ENCODE results near the gene SEH1L. TPM values are rescaled to one million over a fixed set of nuclear protein-coding genes. Genes with fewer than 3 reads are reported as not detected.

The SEH1L gene
- total and polyA plus RNA-seq, 2 donors, result 18.1 to 26.6 TPM

DNA sequence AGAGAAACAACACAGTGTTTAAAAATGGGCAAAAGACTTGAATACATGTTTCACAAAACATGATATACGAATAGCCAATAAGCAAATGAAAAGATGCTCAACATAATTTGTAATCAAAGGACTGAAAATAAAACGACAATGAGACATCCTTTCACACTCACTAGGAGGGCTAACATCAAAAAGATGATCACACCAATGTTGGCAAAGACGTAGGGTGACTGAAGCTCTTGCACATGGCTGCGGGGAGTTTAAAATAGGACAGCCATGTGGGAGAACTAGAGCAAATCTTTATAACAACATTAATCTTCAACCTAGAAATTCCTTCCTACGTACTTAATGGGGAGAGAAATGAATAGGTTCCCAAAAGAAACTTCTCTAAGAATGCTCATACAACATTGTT lies 19.2 kb upstream of the SEH1L start:
- DNase-seq (ENCODE audit: extremely low spot score), result no peak
- 80% methylated on average over 5 of the region's 5 CpGs for WGBS
- Histone ChIP-seq H3K4me1 (ENCODE audit: insufficient read depth) (no peaks in the 10 kb centered on the region), H3K4me3 (ENCODE audit: low read depth, low read length) (no peak overlapping the region), H3K36me3 (ENCODE audit: insufficient read depth) (no peaks in the 10 kb centered on the region), H3K27ac (ENCODE audit: low read depth) (no peak overlapping the region)

DNA sequence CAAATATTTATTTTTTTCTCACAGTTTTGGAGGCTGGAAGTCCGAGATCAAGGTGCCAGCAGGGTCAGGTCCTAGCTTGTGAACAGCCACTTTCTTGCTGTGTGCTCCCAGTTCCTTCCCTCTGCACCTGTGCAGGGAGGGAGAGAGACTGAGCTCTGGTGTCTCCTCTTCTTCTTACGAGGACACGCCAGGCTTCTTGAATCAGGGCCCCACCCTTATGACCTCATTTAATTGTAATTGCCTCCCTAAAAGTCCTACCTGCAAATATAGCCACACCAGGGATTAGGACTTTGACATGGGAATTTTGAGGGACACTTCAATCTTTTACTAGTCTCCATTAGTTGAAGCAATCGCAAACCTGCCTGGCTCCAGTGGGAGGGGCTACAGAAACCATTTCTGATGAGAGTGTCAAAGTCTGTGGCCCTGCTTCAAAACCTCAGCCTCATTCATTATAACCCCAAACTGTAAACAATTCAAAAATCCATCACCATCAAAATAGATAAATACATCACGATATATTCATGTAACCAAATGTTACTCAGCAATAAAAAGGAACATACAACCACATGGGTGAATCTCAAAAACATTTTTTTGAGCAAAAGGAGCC lies 18.2 kb upstream of the SEH1L start:
- DNase-seq (ENCODE audit: extremely low spot score), result no peak
- Histone ChIP-seq H3K27ac (ENCODE audit: low read depth) (no peak overlapping the region), H3K36me3 (ENCODE audit: insufficient read depth) (no peaks in the 10 kb centered on the region), H3K4me1 (ENCODE audit: insufficient read depth) (no peaks in the 10 kb centered on the region), H3K4me3 (ENCODE audit: low read depth, low read length) (no peak overlapping the region)
- 83% methylated on average over 5 of the region's 5 CpGs for WGBS

DNA sequence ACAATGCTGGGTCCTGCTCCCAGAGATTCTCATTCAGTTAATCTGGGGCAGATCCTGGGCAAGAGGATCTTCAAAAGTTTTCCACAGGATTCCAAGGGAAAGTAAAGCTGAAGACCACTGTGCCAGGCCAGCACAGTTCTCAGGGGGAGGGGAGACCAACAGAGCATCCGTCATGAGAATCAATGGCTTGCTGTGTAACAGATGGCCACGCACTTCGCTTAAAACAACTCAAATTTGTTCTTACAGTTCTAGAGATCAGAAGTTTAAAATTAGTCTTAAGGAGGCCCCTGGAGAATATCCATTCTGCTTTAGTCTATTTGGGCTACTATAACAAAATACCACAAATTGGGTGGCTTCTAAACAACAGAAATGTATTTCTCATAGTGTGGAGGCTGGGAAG lies 17.4 kb upstream of the SEH1L start:
- Histone ChIP-seq H3K4me3 (ENCODE audit: low read depth, low read length) (no peak overlapping the region), H3K4me1 (ENCODE audit: insufficient read depth) (no peaks in the 10 kb centered on the region), H3K27ac (ENCODE audit: low read depth) (no peak overlapping the region), H3K36me3 (ENCODE audit: insufficient read depth) (no peaks in the 10 kb centered on the region)
- no peak for DNase-seq (ENCODE audit: extremely low spot score)
- WGBS, result 91% methylated on average over 3 of the region's 3 CpGs

- 95% methylated on average over 3 of the region's 3 CpGs for WGBS
- no peaks in the 10 kb centered on the region for H3K4me1 ChIP-seq (ENCODE audit: insufficient read depth)
- no peak for DNase-seq (ENCODE audit: extremely low spot score)
- H3K27ac ChIP-seq (ENCODE audit: low read depth), result no peak overlapping the region
- H3K4me3 ChIP-seq (ENCODE audit: low read depth, low read length), result no peak overlapping the region
- H3K36me3 ChIP-seq (ENCODE audit: insufficient read depth), result no peaks in the 10 kb centered on the region
Measured at GRCh38 chr18:12930908-12931307, 16.9 kb upstream of the SEH1L start.

GRCh38 chr18:12933327-12933726 lies 14.5 kb upstream of the SEH1L start:
- Histone ChIP-seq H3K27ac (ENCODE audit: low read depth) (no peak overlapping the region), H3K4me3 (ENCODE audit: low read depth, low read length) (no peak overlapping the region), H3K36me3 (ENCODE audit: insufficient read depth) (no peaks in the 10 kb centered on the region), H3K4me1 (ENCODE audit: insufficient read depth) (no peaks in the 10 kb centered on the region)
- DNase-seq (ENCODE audit: extremely low spot score), result no peak

DNA sequence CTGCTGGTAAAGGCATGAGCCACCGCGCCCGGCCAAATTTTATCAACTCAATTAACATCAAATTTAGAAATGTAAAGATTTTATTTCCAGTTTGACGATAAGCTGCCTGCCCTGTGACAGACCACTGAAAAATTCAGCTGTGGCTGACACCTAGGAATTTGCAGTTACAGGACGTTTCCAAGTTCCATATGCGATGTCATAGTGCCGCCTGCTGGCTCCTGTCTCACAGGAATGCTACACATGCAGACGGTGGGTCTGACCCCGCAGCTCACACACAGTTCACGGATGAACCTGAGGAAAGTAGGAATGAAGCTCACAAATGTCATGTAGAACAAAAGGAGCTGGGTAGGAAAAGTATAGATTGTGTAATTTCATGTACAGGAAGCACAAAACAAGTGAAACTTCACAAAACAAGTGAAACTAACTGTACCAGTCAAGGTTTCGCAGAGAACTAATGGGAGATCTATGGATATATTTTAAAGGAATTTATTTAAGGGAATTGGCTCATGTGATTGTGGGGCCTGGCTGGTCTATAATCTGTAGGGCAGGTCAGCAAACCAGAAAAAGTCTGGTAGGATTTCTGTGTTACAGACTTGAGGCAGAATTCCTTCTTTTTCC lies 13.2 kb upstream of the SEH1L start:
- DNase-seq (ENCODE audit: extremely low spot score), result peak; percentile 46
- H3K27ac ChIP-seq (ENCODE audit: low read depth), result no peak overlapping the region
- no peaks in the 10 kb centered on the region for H3K4me1 ChIP-seq (ENCODE audit: insufficient read depth)
- H3K4me3 ChIP-seq (ENCODE audit: low read depth, low read length), result no peak overlapping the region
- WGBS, result 15% methylated on average over 11 of the region's 11 CpGs
- H3K36me3 ChIP-seq (ENCODE audit: insufficient read depth), result no peaks in the 10 kb centered on the region

DNA sequence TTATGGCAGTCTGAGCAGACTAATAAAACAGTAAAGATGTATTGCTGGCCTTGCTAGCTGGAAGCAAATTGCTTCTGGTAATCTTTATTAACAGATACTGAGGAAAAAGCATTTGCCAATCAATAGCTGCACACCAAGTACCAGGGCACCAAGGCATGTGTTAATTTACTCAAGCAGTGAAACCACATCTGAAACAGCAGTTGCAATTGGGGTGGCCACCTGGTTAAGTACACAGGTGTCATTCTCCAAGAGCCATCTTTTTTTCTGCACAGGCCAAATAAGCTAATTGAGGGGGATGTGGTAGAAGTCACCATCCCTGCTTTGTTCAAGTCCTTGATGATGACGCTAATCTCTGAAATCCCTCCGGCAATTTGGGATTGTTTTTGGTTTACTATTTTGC lies 8.6 kb upstream of the SEH1L start:
- 89% methylated on average over 2 of the region's 2 CpGs for WGBS
- H3K27ac ChIP-seq (ENCODE audit: low read depth), result no peak overlapping the region
- H3K4me1 ChIP-seq (ENCODE audit: insufficient read depth), result no peaks in the 10 kb centered on the region
- no peaks in the 10 kb centered on the region for H3K36me3 ChIP-seq (ENCODE audit: insufficient read depth)
- H3K4me3 ChIP-seq (ENCODE audit: low read depth, low read length), result no peak overlapping the region
- DNase-seq (ENCODE audit: extremely low spot score), result no peak

DNA sequence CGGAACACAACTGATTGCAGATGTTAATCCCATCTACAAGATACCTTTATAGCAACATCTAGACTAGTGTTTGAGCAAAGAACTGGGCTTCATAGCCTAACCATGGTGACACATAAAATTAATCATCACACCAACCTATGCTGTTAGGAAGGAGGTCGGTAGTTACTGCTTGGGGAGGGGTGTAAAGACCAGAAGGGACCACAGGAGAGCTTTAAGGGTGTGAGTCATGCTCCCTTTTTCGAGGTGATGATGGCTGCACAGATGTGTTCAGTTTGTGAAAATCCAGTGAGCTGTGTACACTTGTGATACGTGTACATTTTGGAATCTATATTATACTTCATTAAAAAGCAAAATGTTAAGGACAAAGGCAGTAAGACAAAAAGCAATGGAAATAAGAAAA lies 4.6 kb upstream of the SEH1L start:
- no peak overlapping the region for H3K4me3 ChIP-seq (ENCODE audit: low read depth, low read length)
- WGBS, result 58% methylated on average over 4 of the region's 4 CpGs
- no peak for DNase-seq (ENCODE audit: extremely low spot score)

DNA sequence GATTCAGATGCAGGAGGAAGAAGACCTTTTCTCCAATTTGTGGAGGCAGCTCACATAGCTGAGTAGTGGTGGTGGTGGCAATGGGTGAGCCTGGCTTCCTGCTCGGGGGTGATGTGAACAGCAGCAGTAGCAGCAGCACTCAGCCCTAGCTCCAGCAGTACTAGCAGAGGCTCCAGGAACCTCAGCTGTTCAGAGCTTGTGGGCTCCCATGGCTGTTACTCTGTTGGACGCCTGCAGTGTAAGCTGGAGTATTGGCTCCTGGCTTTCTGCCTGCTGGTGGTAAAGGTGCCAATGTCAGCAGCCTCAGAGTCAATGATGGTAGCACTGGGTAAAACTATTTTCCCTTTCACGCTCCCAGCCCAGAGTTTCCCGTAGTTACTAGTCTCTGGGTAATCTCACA lies 3.1 kb upstream of the SEH1L start:
- Histone ChIP-seq H3K4me3 (ENCODE audit: low read depth, low read length) (no peak overlapping the region), H3K27ac (ENCODE audit: low read depth) (no peak overlapping the region), H3K36me3 (ENCODE audit: insufficient read depth) (no peaks in the 10 kb centered on the region), H3K4me1 (ENCODE audit: insufficient read depth) (no peaks in the 10 kb centered on the region)
- WGBS, result 44% methylated on average over 4 of the region's 4 CpGs
- DNase-seq (ENCODE audit: extremely low spot score), result no peak

More for the DNA sequence above, 4.6 kb upstream of the SEH1L start:
- no peaks in the 10 kb centered on the region for H3K36me3 ChIP-seq (ENCODE audit: insufficient read depth)
- no peak overlapping the region for H3K27ac ChIP-seq (ENCODE audit: low read depth)
- no peaks in the 10 kb centered on the region for H3K4me1 ChIP-seq (ENCODE audit: insufficient read depth)

- WGBS, result 7% methylated on average over 15 of the region's 15 CpGs
- Histone ChIP-seq H3K27ac (ENCODE audit: low read depth) (peak overlapping the region; percentile 86), H3K4me3 (ENCODE audit: low read depth, low read length) (peak overlapping the region; percentile 44), H3K4me1 (ENCODE audit: insufficient read depth) (no peaks in the 10 kb centered on the region), H3K36me3 (ENCODE audit: insufficient read depth) (no peaks in the 10 kb centered on the region)
- peak; percentile 25 for DNase-seq (ENCODE audit: extremely low spot score)
Measured at GRCh38 chr18:12946549-12947284, 1.1 kb upstream of the SEH1L start.

- Histone ChIP-seq H3K36me3 (ENCODE audit: insufficient read depth) (no peaks in the 10 kb centered on the region), H3K4me1 (ENCODE audit: insufficient read depth) (no peaks in the 10 kb centered on the region), H3K27ac (ENCODE audit: low read depth) (peak overlapping the region; percentile 89), H3K4me3 (ENCODE audit: low read depth, low read length) (peak overlapping the region; percentile 52)
- 1% methylated on average over 81 of the region's 81 CpGs for WGBS
- peak; percentile 85 for DNase-seq (ENCODE audit: extremely low spot score)
Measured at GRCh38 chr18:12948050-12948804, 416 bp downstream of the SEH1L start.

DNA sequence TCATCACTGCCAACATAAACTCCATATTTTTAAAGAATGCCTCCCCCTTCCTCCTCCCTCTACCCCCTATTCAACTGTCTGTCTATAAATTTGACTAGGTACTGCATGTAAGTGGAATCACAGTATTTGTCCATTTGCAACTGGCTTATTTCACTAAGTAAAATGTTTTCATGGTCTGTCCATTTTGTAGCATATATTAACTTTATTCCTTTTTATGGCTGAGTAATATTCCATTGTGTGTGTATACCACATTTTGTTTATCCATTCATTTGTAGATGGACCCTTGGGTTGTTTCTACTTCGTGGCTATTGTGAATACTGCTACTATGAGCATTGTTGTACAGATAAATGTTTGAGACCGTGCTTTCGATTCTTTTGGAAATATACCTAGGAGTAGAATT lies 10.7 kb downstream of the SEH1L start:
- Histone ChIP-seq H3K4me1 (ENCODE audit: insufficient read depth) (no peaks in the 10 kb centered on the region), H3K4me3 (ENCODE audit: low read depth, low read length) (no peak overlapping the region), H3K36me3 (ENCODE audit: insufficient read depth) (no peaks in the 10 kb centered on the region), H3K27ac (ENCODE audit: low read depth) (no peak overlapping the region)
- DNase-seq (ENCODE audit: extremely low spot score), result no peak
- WGBS, result 99% methylated on average over 3 of the region's 3 CpGs

DNA sequence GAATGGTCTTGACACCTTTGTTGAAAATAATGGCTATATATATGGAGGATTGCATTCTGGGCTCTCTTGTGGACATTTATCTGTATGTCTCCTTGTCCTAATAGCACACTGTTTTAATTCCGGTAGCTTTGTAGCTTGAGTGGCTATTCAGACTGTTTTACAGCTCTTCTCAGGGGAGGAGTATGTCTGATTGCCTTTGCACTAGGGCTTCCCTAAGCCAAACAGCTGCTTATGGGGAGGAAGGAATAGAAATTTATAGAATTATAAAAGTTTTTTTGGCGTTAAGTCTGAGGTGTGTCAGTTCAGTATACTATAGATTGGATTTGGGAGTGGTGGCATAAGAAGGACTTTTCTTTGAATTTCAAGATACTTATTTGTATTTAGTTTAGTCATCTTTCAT lies 12.6 kb downstream of the SEH1L start:
- WGBS, result 59% methylated on average over 2 of the region's 2 CpGs

More for the DNA sequence above, 12.6 kb downstream of the SEH1L start:
- Histone ChIP-seq H3K4me3 (ENCODE audit: low read depth, low read length) (no peak overlapping the region), H3K36me3 (ENCODE audit: insufficient read depth) (no peaks in the 10 kb centered on the region), H3K27ac (ENCODE audit: low read depth) (no peak overlapping the region), H3K4me1 (ENCODE audit: insufficient read depth) (no peaks in the 10 kb centered on the region)
- DNase-seq (ENCODE audit: extremely low spot score), result no peak
